Esophagus squamous epithelium (tissue), 5 donors: ENCODE results near the gene STAT3. TPM values are rescaled to one million over a fixed set of nuclear protein-coding genes. Genes with fewer than 3 reads are reported as not detected.

Experiments used
- DNase-seq: peaks from one replicate; lab custom pipeline; 2025; lab: John Stamatoyannopoulos, UW
- H3K27ac ChIP-seq, 4 donors: fragments of 200-600 bp; sonication (generic); one replicate each; pipeline ENCODE4 v1.5.1; 2016 to 2019; ENCODE audit warnings: mild to moderate bottlenecking in 1 of 4
- H3K27me3 ChIP-seq, 4 donors: fragments of 200-600 bp; sonication (generic); 1 replicate in 3 of 4; 2 replicates in 1 of 4; pipeline versions ENCODE4 v1.5.1 to v1.6.0; 2017 to 2021; ENCODE audit warnings: antibody characterized with exemption in 1 of 4
- H3K36me3 ChIP-seq, 3 donors: fragments of 200-600 bp; sonication (generic); one replicate each; pipeline ENCODE4 v1.5.1; 2016 to 2019
- H3K4me1 ChIP-seq, 3 donors: fragments of 200-600 bp; sonication (generic); one replicate each; pipeline ENCODE4 v1.5.1; 2017 to 2019
- H3K4me3 ChIP-seq, 4 donors: fragments of 200-600 bp; sonication (generic); 1 replicate in 3 of 4; 2 replicates in 1 of 4; pipeline ENCODE4 v1.5.1; 2016 to 2019; ENCODE audit warnings: mild to moderate bottlenecking in 2 of 4, moderate library complexity in 1 of 4
- H3K9me3 ChIP-seq, 3 donors: fragments of 200-600 bp; sonication (generic); one replicate each; pipeline ENCODE4 v1.5.1; 2016 to 2019
- POLR2A ChIP-seq, 4 donors: fragments of 450-650 bp; IDR thresholded peaks; one replicate each; pipeline ENCODE4 v1.6.1; 2017; ENCODE audit warnings: antibody characterized with exemption in 4 of 4, mild to moderate bottlenecking in 4 of 4, moderate library complexity in 3 of 4
- WGBS, 2 donors: methylation state at CpG; one replicate each; pipeline ENCODE4 v1.1.5; 2018; 5-methylcytosine and 5-hydroxymethylcytosine counted together
- intact Hi-C: fragments of 100-400 bp; cut with DNase I; formaldehyde crosslinking; loops from one replicate; pipeline ENCODE4 v1.15.0; 2022
- total RNA-seq, 4 donors: library from RNA; depleted of rRNA; stranded (reverse); fragments of >200 nt; gene quantifications; one replicate each; pipeline ENCODE4 v1.1.0, GENCODE V29; 2016
- TF ChIP-seq, protein P1 (sequence below), 6 experiments: fragments of 450-650 bp in 4 of 6; fragments of 200-600 bp in 2 of 6; sonication (generic) in 2 of 6; IDR thresholded peaks; one replicate each; pipeline ENCODE4 v1.5.1; 2016 to 2019; ENCODE audit warnings: antibody characterized with exemption in 6 of 6, mild to moderate bottlenecking in 4 of 6, moderate library complexity in 4 of 6
- donor health status: DM: yes; HTN: yes; CAD: no.

The STAT3 gene
- total RNA-seq, 4 donors from 2014 or later: 137 to 229 (median 176) TPM

DNA sequence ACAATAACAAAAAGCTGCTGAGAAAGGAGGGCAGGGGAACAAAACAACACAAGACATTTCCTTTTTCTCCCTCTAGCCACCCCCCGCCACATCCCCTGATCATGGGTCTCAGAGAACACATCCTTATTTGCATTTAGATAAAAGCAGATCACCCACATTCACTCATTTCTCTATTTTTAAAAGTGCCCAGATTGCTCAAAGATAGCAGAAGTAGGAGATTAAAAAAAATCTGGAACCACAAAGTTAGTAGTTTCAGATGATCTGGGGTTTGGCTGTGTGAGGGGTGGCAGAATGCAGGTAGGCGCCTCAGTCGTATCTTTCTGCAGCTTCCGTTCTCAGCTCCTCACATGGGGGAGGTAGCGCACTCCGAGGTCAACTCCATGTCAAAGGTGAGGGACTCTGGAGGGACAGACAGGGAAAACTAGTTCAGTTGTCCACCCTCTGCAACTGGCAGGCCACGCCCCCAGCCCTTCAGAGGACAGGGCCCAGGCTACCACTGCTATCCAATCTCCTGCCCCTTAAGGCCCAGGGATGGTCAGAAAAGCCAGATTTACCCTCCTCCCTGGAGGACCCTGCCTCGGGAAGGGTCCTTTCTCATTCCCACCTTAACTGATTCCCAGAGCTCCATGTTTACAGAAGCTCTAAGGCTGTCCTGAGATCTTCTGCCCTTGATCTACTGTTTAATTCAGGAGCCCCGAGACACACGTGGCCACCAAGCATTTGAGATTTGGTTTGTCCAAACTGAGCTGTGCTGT, 72.7 kb downstream of the STAT3 start:
- Histone ChIP-seq H3K27me3 (no peaks in the 10 kb centered on the region), H3K9me3 (no peaks in the 10 kb centered on the region), H3K4me1 (peaks cover 8 to 64% (median 18%) of the 10 kb centered on the region in 3 donors), H3K4me3 (no peak overlapping the region), H3K27ac (peak overlapping the region in 2 of 4 donors; percentile 29 to 32), H3K36me3 (peaks cover 25 to 96% (median 36%) of the 10 kb centered on the region in 3 donors)
- no peak for TF ChIP-seq POLR2A (IDR thresholded peaks at IDR 0.05)
- TF ChIP-seq, protein P1, sequence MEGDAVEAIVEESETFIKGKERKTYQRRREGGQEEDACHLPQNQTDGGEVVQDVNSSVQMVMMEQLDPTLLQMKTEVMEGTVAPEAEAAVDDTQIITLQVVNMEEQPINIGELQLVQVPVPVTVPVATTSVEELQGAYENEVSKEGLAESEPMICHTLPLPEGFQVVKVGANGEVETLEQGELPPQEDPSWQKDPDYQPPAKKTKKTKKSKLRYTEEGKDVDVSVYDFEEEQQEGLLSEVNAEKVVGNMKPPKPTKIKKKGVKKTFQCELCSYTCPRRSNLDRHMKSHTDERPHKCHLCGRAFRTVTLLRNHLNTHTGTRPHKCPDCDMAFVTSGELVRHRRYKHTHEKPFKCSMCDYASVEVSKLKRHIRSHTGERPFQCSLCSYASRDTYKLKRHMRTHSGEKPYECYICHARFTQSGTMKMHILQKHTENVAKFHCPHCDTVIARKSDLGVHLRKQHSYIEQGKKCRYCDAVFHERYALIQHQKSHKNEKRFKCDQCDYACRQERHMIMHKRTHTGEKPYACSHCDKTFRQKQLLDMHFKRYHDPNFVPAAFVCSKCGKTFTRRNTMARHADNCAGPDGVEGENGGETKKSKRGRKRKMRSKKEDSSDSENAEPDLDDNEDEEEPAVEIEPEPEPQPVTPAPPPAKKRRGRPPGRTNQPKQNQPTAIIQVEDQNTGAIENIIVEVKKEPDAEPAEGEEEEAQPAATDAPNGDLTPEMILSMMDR (IDR thresholded peaks at IDR 0.05): no peak
- intact Hi-C loops: no loop called here
- DNase-seq: no peak
- 67 to 79% methylated on average over 8 to 9 of the region's 10 CpGs for WGBS, 2 donors

DNA sequence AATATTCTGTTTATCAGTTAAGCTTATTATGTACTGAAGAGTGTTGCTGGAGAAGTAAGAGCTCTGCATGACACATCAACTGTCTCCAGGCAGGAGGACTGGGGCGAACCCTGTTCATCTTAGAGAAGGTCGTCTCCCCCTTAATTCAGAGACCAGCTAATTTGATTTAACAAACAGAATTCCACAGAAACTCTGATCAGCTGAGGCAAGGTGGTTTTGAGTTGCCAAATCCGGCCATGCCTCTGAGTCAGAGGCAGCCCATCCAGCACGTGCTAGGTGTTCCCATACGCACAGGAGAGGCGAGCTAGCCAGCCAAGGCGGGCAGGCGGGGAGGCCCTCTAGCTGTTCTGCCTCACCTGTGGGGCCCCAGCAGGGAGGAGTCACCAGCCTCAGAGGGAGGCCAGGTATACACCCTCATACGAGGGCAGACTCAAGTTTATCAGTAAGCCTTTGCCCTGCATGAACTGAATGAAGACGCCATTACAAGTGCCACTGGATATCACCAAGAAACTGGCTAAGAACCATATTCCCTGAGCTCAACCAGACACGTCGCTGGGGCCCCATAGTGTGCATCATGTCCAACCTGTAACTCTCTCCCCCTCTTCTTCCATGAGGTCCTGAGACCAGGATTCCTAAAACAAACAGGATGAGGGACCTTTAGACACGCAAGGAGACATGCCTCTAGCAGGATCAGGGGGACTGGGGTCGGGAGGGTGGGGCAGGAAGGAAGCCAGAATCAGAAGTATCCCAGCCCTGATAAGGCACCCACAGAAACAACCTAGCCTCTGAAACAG, 74.3 kb downstream of the STAT3 start:
- peaks cover 19 to 96% (median 36%) of the 10 kb centered on the region in 3 donors for H3K36me3 ChIP-seq
- peak overlapping the region in 3 of 4 donors; percentile 35 to 85 (median 40) for H3K27ac ChIP-seq
- intact Hi-C loops: no loop called here
- no peaks in the 10 kb centered on the region for H3K9me3 ChIP-seq
- peaks cover 8 to 63% (median 13%) of the 10 kb centered on the region in 3 donors for H3K4me1 ChIP-seq
- no peak overlapping the region for H3K4me3 ChIP-seq
- H3K27me3 ChIP-seq: no peaks in the 10 kb centered on the region
- no peak for TF ChIP-seq POLR2A (IDR thresholded peaks at IDR 0.05)
- TF ChIP-seq, protein P1 (IDR thresholded peaks at IDR 0.05): no peak
- 62 to 89% methylated on average over 6 to 10 of the region's 14 CpGs for WGBS, 2 donors
- DNase-seq: no peak

DNA sequence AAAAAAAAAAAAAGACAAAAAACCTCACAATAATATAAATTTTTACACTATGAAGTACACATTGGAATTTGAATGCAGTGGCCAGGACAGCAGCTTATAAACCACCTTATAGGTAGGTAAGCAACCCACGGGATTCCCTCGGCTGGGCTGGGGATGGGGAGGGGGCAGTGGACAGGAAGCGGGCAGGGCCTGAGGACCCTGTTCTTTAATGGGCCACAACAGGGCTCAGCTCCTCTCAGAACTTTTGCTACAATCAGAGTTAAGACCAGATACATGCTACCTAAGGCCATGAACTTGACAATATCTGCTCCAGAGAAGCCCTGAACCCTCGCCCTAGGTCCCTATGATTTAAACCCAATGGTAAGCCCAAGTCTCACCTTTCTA, 74.9 kb downstream of the STAT3 start:
- intact Hi-C loops: no loop called here
- H3K36me3 ChIP-seq: peaks cover 19 to 96% (median 32%) of the 10 kb centered on the region in 3 donors
- H3K9me3 ChIP-seq: no peaks in the 10 kb centered on the region
- peaks cover 8 to 57% (median 13%) of the 10 kb centered on the region in 3 donors for H3K4me1 ChIP-seq
- WGBS, 2 donors: 84 to 88% methylated on average over 4 of the region's 4 CpGs
- H3K4me3 ChIP-seq: no peak overlapping the region
- no peak for DNase-seq
- H3K27me3 ChIP-seq: no peaks in the 10 kb centered on the region
- H3K27ac ChIP-seq: peak overlapping the region in 2 of 4 donors; percentile 40 to 85
- TF ChIP-seq, protein P1 (IDR thresholded peaks at IDR 0.05): no peak
- TF ChIP-seq POLR2A (IDR thresholded peaks at IDR 0.05): no peak

DNA sequence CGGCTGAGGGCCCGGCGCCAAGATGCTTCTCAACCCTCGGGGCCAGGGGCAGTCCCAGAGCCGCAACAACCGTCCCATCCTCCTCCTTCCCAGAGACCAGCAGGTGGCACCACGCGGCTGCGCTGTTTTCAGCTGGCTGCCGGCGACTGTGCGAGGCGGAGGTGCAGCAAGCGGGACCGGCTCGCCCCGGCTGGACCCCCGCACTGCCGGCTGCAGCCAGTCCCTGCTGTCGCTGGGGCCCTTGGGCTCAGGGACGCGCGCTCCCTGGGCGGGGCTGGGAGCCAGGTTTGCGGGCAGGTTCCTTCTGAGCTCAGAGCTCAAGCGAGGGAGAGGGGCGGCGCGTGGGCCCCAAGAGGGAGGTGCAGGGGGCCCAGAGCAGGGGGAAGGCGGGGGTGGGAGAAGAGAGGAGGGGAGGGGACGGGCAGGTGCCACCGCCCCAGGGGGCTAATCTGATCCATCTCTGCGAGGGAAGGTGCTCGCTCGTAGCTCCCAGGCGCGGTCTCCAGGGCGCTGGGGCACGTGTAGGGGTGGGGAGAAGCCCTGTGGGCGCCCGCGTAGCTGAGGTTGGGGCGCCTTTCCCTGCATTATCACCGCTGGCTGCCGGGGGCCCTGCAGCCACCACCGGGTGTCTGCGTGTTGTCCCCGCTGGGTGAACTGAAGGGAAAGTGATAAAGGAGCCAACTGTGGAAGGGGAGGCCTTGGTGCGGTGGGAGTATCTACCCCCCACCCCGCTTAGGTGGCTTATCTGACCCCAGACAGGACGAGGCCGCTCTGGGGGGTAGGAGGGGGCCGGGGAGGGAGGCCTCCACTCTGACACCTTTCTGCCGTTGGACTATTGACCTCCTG, 75.7 kb downstream of the STAT3 start:
- TF ChIP-seq, protein P1 (IDR thresholded peaks at IDR 0.05): peak; percentile 54 to 67 (median 60)
- TF ChIP-seq POLR2A (IDR thresholded peaks at IDR 0.05): no peak
- H3K36me3 ChIP-seq: peaks cover 19 to 96% (median 26%) of the 10 kb centered on the region in 3 donors
- WGBS, 2 donors: 30 to 59% methylated on average over 16 to 30 of the region's 54 CpGs
- H3K27ac ChIP-seq: peak overlapping the region; percentile 35 to 85 (median 83)
- intact Hi-C loops: no loop called here
- peaks cover 8 to 57% (median 13%) of the 10 kb centered on the region in 3 donors for H3K4me1 ChIP-seq
- peak overlapping the region in 3 of 4 donors; percentile 14 to 39 (median 26) for H3K4me3 ChIP-seq
- no peaks in the 10 kb centered on the region for H3K9me3 ChIP-seq
- no peaks in the 10 kb centered on the region for H3K27me3 ChIP-seq
- DNase-seq: no peak
